ENCODE data around the gene UST. TPM values are rescaled to one million over a fixed set of nuclear protein-coding genes. Genes with fewer than 3 reads are reported as not detected.
"Not testable (repeated sequence)": the region's sequence is repeated elsewhere in the genome, so short reads cannot be mapped to it uniquely, and the experiment has no call there.

UST gene
- polyA plus RNA-seq, 4 donors = 0.81 to 4.0 (median 1.4) TPM; not detected in 1

- WGBS, 3 donors = 45 to 55% (median 51%) methylated on average over 10 of the region's 10 CpGs
- Histone ChIP-seq H3K27ac (ENCODE audit: low read depth in 1 of 3, low read length in 2 of 3) (no peak overlapping the region), H3K9me3 (ENCODE audit: control insufficient read depth in 2 of 2, insufficient read depth in 1 of 2, low read depth in 1 of 2, low read length in 1 of 2) (no peaks in the 10 kb centered on the region), H3K36me3 (ENCODE audit: control insufficient read depth in 3 of 3, insufficient read depth in 2 of 3, low read depth in 1 of 3, low read length in 3 of 3) (no peaks in the 10 kb centered on the region), H3K4me1 (ENCODE audit: control insufficient read depth in 3 of 3, insufficient read depth in 2 of 3, low read depth in 1 of 3, low read length in 2 of 3) (peaks cover 0 to 10% (median 3%) of the 10 kb centered on the region in 3 donors), H3K27me3 (ENCODE audit: control insufficient read depth in 3 of 3, insufficient read depth in 3 of 3, low read length in 3 of 3) (no peaks in the 10 kb centered on the region), H3K4me3 (ENCODE audit: low read depth in 1 of 3, low read length in 3 of 3) (no peak overlapping the region)
- FAIRE-seq (no peak), DNase-seq (no peak)
These were observed 205.6 kb downstream of the UST start for GRCh38 chr6:148952147-148953035.

- no peak overlapping the region for H3K4me3 ChIP-seq (ENCODE audit: low read depth in 1 of 3, low read length in 3 of 3)
- peaks cover 0 to 10% (median 0%) of the 10 kb centered on the region in 3 donors for H3K4me1 ChIP-seq (ENCODE audit: control insufficient read depth in 3 of 3, insufficient read depth in 2 of 3, low read depth in 1 of 3, low read length in 2 of 3)
- WGBS, 3 donors = 90 to 94% (median 92%) methylated on average over 6 of the region's 6 CpGs
- H3K27ac ChIP-seq (ENCODE audit: low read depth in 1 of 3, low read length in 2 of 3) = no peak overlapping the region
- H3K36me3 ChIP-seq (ENCODE audit: control insufficient read depth in 3 of 3, insufficient read depth in 2 of 3, low read depth in 1 of 3, low read length in 3 of 3) = no peaks in the 10 kb centered on the region
- H3K27me3 ChIP-seq (ENCODE audit: control insufficient read depth in 3 of 3, insufficient read depth in 3 of 3, low read length in 3 of 3) = no peaks in the 10 kb centered on the region
- no peak for FAIRE-seq
- DNase-seq = no peak
- no peaks in the 10 kb centered on the region for H3K9me3 ChIP-seq (ENCODE audit: control insufficient read depth in 2 of 2, insufficient read depth in 1 of 2, low read depth in 1 of 2, low read length in 1 of 2)
These were observed 207.6 kb downstream of the UST start for GRCh38 chr6:148954461-148954860.

- Histone ChIP-seq H3K27ac (ENCODE audit: low read depth in 1 of 3, low read length in 2 of 3) (no peak overlapping the region), H3K36me3 (ENCODE audit: control insufficient read depth in 3 of 3, insufficient read depth in 2 of 3, low read depth in 1 of 3, low read length in 3 of 3) (no peaks in the 10 kb centered on the region), H3K27me3 (ENCODE audit: control insufficient read depth in 3 of 3, insufficient read depth in 3 of 3, low read length in 3 of 3) (no peaks in the 10 kb centered on the region), H3K9me3 (ENCODE audit: control insufficient read depth in 2 of 2, insufficient read depth in 1 of 2, low read depth in 1 of 2, low read length in 1 of 2) (no peaks in the 10 kb centered on the region), H3K4me3 (ENCODE audit: low read depth in 1 of 3, low read length in 3 of 3) (no peak overlapping the region), H3K4me1 (ENCODE audit: control insufficient read depth in 3 of 3, insufficient read depth in 2 of 3, low read depth in 1 of 3, low read length in 2 of 3) (peaks cover 0 to 10% (median 0%) of the 10 kb centered on the region in 3 donors)
- peak; percentile 10 to 15 for DNase-seq
- no peak for FAIRE-seq
- WGBS, 3 donors = 37 to 58% (median 49%) methylated on average over 3 of the region's 3 CpGs
These were observed 208.1 kb downstream of the UST start for GRCh38 chr6:148954934-148955333.

GRCh38 chr6:148955441-148955840, 208.6 kb downstream of the UST start:
- Histone ChIP-seq H3K27me3 (ENCODE audit: control insufficient read depth in 3 of 3, insufficient read depth in 3 of 3, low read length in 3 of 3) (no peaks in the 10 kb centered on the region), H3K36me3 (ENCODE audit: control insufficient read depth in 3 of 3, insufficient read depth in 2 of 3, low read depth in 1 of 3, low read length in 3 of 3) (no peaks in the 10 kb centered on the region), H3K27ac (ENCODE audit: low read depth in 1 of 3, low read length in 2 of 3) (no peak overlapping the region), H3K4me3 (ENCODE audit: low read depth in 1 of 3, low read length in 3 of 3) (no peak overlapping the region), H3K4me1 (ENCODE audit: control insufficient read depth in 3 of 3, insufficient read depth in 2 of 3, low read depth in 1 of 3, low read length in 2 of 3) (peaks cover 0 to 10% (median 0%) of the 10 kb centered on the region in 3 donors), H3K9me3 (ENCODE audit: control insufficient read depth in 2 of 2, insufficient read depth in 1 of 2, low read depth in 1 of 2, low read length in 1 of 2) (no peaks in the 10 kb centered on the region)
- 5 to 62% (median 43%) methylated on average over 3 of the region's 3 CpGs for WGBS, 3 donors
- FAIRE-seq = no peak
- DNase-seq = peak; percentile 53 to 74

- not testable (repeated sequence) for FAIRE-seq; H3K36me3 ChIP-seq (ENCODE audit: control insufficient read depth in 3 of 3, insufficient read depth in 2 of 3, low read depth in 1 of 3, low read length in 3 of 3); DNase-seq; H3K27me3 ChIP-seq (ENCODE audit: control insufficient read depth in 3 of 3, insufficient read depth in 3 of 3, low read length in 3 of 3); H3K9me3 ChIP-seq (ENCODE audit: control insufficient read depth in 2 of 2, insufficient read depth in 1 of 2, low read depth in 1 of 2, low read length in 1 of 2); H3K27ac ChIP-seq (ENCODE audit: low read depth in 1 of 3, low read length in 2 of 3); H3K4me3 ChIP-seq (ENCODE audit: low read depth in 1 of 3, low read length in 3 of 3)
- peaks cover 0 to 10% (median 0%) of the 10 kb centered on the region in 3 donors for H3K4me1 ChIP-seq (ENCODE audit: control insufficient read depth in 3 of 3, insufficient read depth in 2 of 3, low read depth in 1 of 3, low read length in 2 of 3)
- WGBS, 3 donors = 86 to 93% (median 90%) methylated on average over 7 of the region's 7 CpGs
These were observed 209.3 kb downstream of the UST start for GRCh38 chr6:148956163-148956562.

GRCh38 chr6:148957752-148958151, 210.9 kb downstream of the UST start:
- Histone ChIP-seq H3K9me3 (ENCODE audit: control insufficient read depth in 2 of 2, insufficient read depth in 1 of 2, low read depth in 1 of 2, low read length in 1 of 2) (no peaks in the 10 kb centered on the region), H3K27ac (ENCODE audit: low read depth in 1 of 3, low read length in 2 of 3) (no peak overlapping the region), H3K4me1 (ENCODE audit: control insufficient read depth in 3 of 3, insufficient read depth in 2 of 3, low read depth in 1 of 3, low read length in 2 of 3) (peaks cover 0 to 10% (median 0%) of the 10 kb centered on the region in 3 donors), H3K4me3 (ENCODE audit: low read depth in 1 of 3, low read length in 3 of 3) (no peak overlapping the region), H3K36me3 (ENCODE audit: control insufficient read depth in 3 of 3, insufficient read depth in 2 of 3, low read depth in 1 of 3, low read length in 3 of 3) (no peaks in the 10 kb centered on the region), H3K27me3 (ENCODE audit: control insufficient read depth in 3 of 3, insufficient read depth in 3 of 3, low read length in 3 of 3) (no peaks in the 10 kb centered on the region)
- DNase-seq = no peak
- 95 to 98% (median 97%) methylated on average over 5 of the region's 5 CpGs for WGBS, 3 donors
- FAIRE-seq = no peak

- H3K36me3 ChIP-seq (ENCODE audit: control insufficient read depth in 3 of 3, insufficient read depth in 2 of 3, low read depth in 1 of 3, low read length in 3 of 3) = no peaks in the 10 kb centered on the region
- no peaks in the 10 kb centered on the region for H3K9me3 ChIP-seq (ENCODE audit: control insufficient read depth in 2 of 2, insufficient read depth in 1 of 2, low read depth in 1 of 2, low read length in 1 of 2)
- no peaks in the 10 kb centered on the region for H3K27me3 ChIP-seq (ENCODE audit: control insufficient read depth in 3 of 3, insufficient read depth in 3 of 3, low read length in 3 of 3)
- 71 to 77% (median 75%) methylated on average over 3 of the region's 3 CpGs for WGBS, 3 donors
- H3K4me3 ChIP-seq (ENCODE audit: low read depth in 1 of 3, low read length in 3 of 3) = no peak overlapping the region
- no peak for FAIRE-seq
- DNase-seq = no peak
- no peak overlapping the region for H3K27ac ChIP-seq (ENCODE audit: low read depth in 1 of 3, low read length in 2 of 3)
- peaks cover 0 to 10% (median 0%) of the 10 kb centered on the region in 3 donors for H3K4me1 ChIP-seq (ENCODE audit: control insufficient read depth in 3 of 3, insufficient read depth in 2 of 3, low read depth in 1 of 3, low read length in 2 of 3)
These were observed 212.2 kb downstream of the UST start for GRCh38 chr6:148959008-148959407.

- H3K27ac ChIP-seq (ENCODE audit: low read depth in 1 of 3, low read length in 2 of 3) = no peak overlapping the region
- no peaks in the 10 kb centered on the region for H3K27me3 ChIP-seq (ENCODE audit: control insufficient read depth in 3 of 3, insufficient read depth in 3 of 3, low read length in 3 of 3)
- no peak for FAIRE-seq
- H3K4me3 ChIP-seq (ENCODE audit: low read depth in 1 of 3, low read length in 3 of 3) = no peak overlapping the region
- H3K9me3 ChIP-seq (ENCODE audit: control insufficient read depth in 2 of 2, insufficient read depth in 1 of 2, low read depth in 1 of 2, low read length in 1 of 2) = no peaks in the 10 kb centered on the region
- 77 to 90% (median 86%) methylated on average over 4 of the region's 4 CpGs for WGBS, 3 donors
- H3K4me1 ChIP-seq (ENCODE audit: control insufficient read depth in 3 of 3, insufficient read depth in 2 of 3, low read depth in 1 of 3, low read length in 2 of 3) = peaks cover 0 to 10% (median 0%) of the 10 kb centered on the region in 3 donors
- no peak for DNase-seq
- no peaks in the 10 kb centered on the region for H3K36me3 ChIP-seq (ENCODE audit: control insufficient read depth in 3 of 3, insufficient read depth in 2 of 3, low read depth in 1 of 3, low read length in 3 of 3)
These were observed 212.7 kb downstream of the UST start for GRCh38 chr6:148959501-148959900.
